HEK293 (cell line): Measurements from ENCODE around the gene ACTG1.

ENCODE experiments used
- HOXC10 ChIP-seq: sonication (generic); formaldehyde crosslinking; IDR thresholded peaks from 2 replicates; pipeline ENCODE4 v1.8.1; 2023; ENCODE audit warnings: mild to moderate bottlenecking, missing genetic modification reagents
- KLF16 ChIP-seq: fragments of 450-650 bp; formaldehyde crosslinking; IDR thresholded peaks from 2 replicates; pipeline ENCODE4 v1.5.1; 2017; ENCODE audit warnings: missing biosample characterization, missing genetic modification characterization
- KLF8 ChIP-seq: fragments of 450-650 bp; formaldehyde crosslinking; IDR thresholded peaks from 2 replicates; pipeline ENCODE4 v1.5.1; 2016; ENCODE audit warnings: missing biosample characterization, missing genetic modification characterization
- WT1 ChIP-seq: fragments of 450-650 bp; formaldehyde crosslinking; IDR thresholded peaks from 2 replicates; pipeline ENCODE4 v1.5.1; 2016; ENCODE audit warnings: missing biosample characterization, missing genetic modification characterization
- ZBTB48 ChIP-seq: fragments of 450-650 bp; formaldehyde crosslinking; IDR thresholded peaks from 2 replicates; pipeline ENCODE4 v1.5.1; 2016; ENCODE audit warnings: missing biosample characterization, missing genetic modification characterization
- ZEB2 ChIP-seq: fragments of 450-650 bp; formaldehyde crosslinking; IDR thresholded peaks from 2 replicates; pipeline ENCODE4 v1.5.1; 2016; ENCODE audit warnings: missing biosample characterization, missing genetic modification characterization
- ZFP37 ChIP-seq: fragments of 450-650 bp; formaldehyde crosslinking; IDR thresholded peaks from 2 replicates; pipeline ENCODE4 v1.5.1; 2016; ENCODE audit warnings: missing biosample characterization, missing genetic modification characterization
- ZIC2 ChIP-seq: fragments of 450-650 bp; formaldehyde crosslinking; IDR thresholded peaks from 2 replicates; pipeline ENCODE4 v1.5.1; 2016; ENCODE audit warnings: missing biosample characterization, missing genetic modification characterization
- ZNF10 ChIP-seq: fragments of 450-650 bp; formaldehyde crosslinking; IDR thresholded peaks from 2 replicates; pipeline ENCODE4 v1.5.1; 2017; ENCODE audit warnings: missing biosample characterization, missing genetic modification characterization
- ZNF157 ChIP-seq: fragments of 450-650 bp; formaldehyde crosslinking; IDR thresholded peaks from 2 replicates; pipeline ENCODE4 v1.5.1; 2016; ENCODE audit warnings: missing biosample characterization, missing genetic modification characterization
- ZNF184 ChIP-seq: fragments of 450-650 bp; IDR thresholded peaks from 2 replicates; pipeline ENCODE4 v1.5.1; 2018; ENCODE audit warnings: missing biosample characterization, mild to moderate bottlenecking, missing genetic modification characterization
- ZNF248 ChIP-seq: fragments of 450-650 bp; formaldehyde crosslinking; IDR thresholded peaks from 2 replicates; pipeline ENCODE4 v1.5.1; 2017; ENCODE audit warnings: missing biosample characterization, missing genetic modification characterization
- ZNF266 ChIP-seq: fragments of 450-650 bp; formaldehyde crosslinking; IDR thresholded peaks from 2 replicates; pipeline ENCODE4 v1.5.1; 2016; ENCODE audit warnings: missing biosample characterization, missing genetic modification characterization, low read depth
- ZNF350 ChIP-seq: fragments of 450-650 bp; formaldehyde crosslinking; IDR thresholded peaks from 2 replicates; pipeline ENCODE4 v1.5.0; 2017; ENCODE audit warnings: missing biosample characterization, mild to moderate bottlenecking, missing genetic modification characterization
- ZNF37A ChIP-seq: fragments of 450-650 bp; IDR thresholded peaks from 2 replicates; pipeline ENCODE4 v1.5.1; 2018; ENCODE audit warnings: missing biosample characterization, missing genetic modification characterization
- ZNF473 ChIP-seq: fragments of 450-650 bp; formaldehyde crosslinking; IDR thresholded peaks from 2 replicates; pipeline ENCODE4 v1.5.1; 2017; ENCODE audit warnings: missing biosample characterization, missing genetic modification characterization
- ZNF514 ChIP-seq: fragments of 450-650 bp; formaldehyde crosslinking; IDR thresholded peaks from 2 replicates; pipeline ENCODE4 v1.5.1; 2016; ENCODE audit warnings: missing biosample characterization, missing genetic modification characterization
- ZNF596 ChIP-seq: fragments of 450-650 bp; IDR thresholded peaks from 2 replicates; pipeline ENCODE4 v1.5.0; 2018; ENCODE audit warnings: missing biosample characterization, mild to moderate bottlenecking, missing genetic modification characterization, moderate library complexity
- ZNF600 ChIP-seq: fragments of 450-650 bp; formaldehyde crosslinking; IDR thresholded peaks from 2 replicates; pipeline ENCODE4 v1.5.1; 2016; ENCODE audit warnings: missing biosample characterization, missing genetic modification characterization
- ZNF626 ChIP-seq: fragments of 450-650 bp; sonication (Bioruptor Pico); formaldehyde crosslinking; IDR thresholded peaks from 2 replicates; pipeline ENCODE4 v1.5.1; 2018; ENCODE audit warnings: missing biosample characterization, missing genetic modification characterization, inconsistent platforms
- ZNF658 ChIP-seq: fragments of 450-650 bp; formaldehyde crosslinking; IDR thresholded peaks from 2 replicates; pipeline ENCODE4; 2016; ENCODE audit warnings: missing biosample characterization, missing genetic modification characterization
- ZNF785 ChIP-seq: fragments of 450-650 bp; formaldehyde crosslinking; IDR thresholded peaks from 2 replicates; pipeline ENCODE4 v1.5.1; 2016; ENCODE audit warnings: missing biosample characterization, missing genetic modification characterization
- ZNF791 ChIP-seq: fragments of 450-650 bp; formaldehyde crosslinking; IDR thresholded peaks from 2 replicates; pipeline ENCODE4 v1.5.1; 2016; ENCODE audit warnings: missing biosample characterization, missing genetic modification characterization
- ZSCAN16 ChIP-seq: fragments of 450-650 bp; formaldehyde crosslinking; IDR thresholded peaks from 2 replicates; pipeline ENCODE4 v1.5.1; 2016; ENCODE audit warnings: missing biosample characterization, missing genetic modification characterization
- ZSCAN23 ChIP-seq: fragments of 450-650 bp; formaldehyde crosslinking; IDR thresholded peaks from 2 replicates; pipeline ENCODE4 v1.5.1; 2016; ENCODE audit warnings: missing biosample characterization, missing genetic modification characterization
- TF ChIP-seq, protein P1 (sequence below): fragments of 450-650 bp; formaldehyde crosslinking; conservative IDR thresholded peaks from 2 replicates; pipeline ENCODE4 v1.5.1; 2016; ENCODE audit warnings: low read depth, missing biosample characterization, missing genetic modification characterization
- TF ChIP-seq, protein P2 (sequence below): fragments of 450-650 bp; formaldehyde crosslinking; IDR thresholded peaks from 2 replicates; pipeline ENCODE4 v1.5.1; 2017; ENCODE audit warnings: missing biosample characterization, missing genetic modification characterization
- TF ChIP-seq, protein P3 (sequence below): IDR thresholded peaks from 2 replicates; pipeline ENCODE4 v1.6.1; 2011; ENCODE audit warnings: mild to moderate bottlenecking, low read depth, low read length, borderline replicate concordance
- TF ChIP-seq, protein P4 (sequence below): fragments of 450-650 bp; formaldehyde crosslinking; IDR thresholded peaks from 2 replicates; pipeline ENCODE4 v1.5.1; 2017; ENCODE audit warnings: missing biosample characterization, missing genetic modification characterization
- TF ChIP-seq, protein P5 (sequence below): fragments of 450-650 bp; IDR thresholded peaks from 2 replicates; pipeline ENCODE4 v1.5.1; 2018; ENCODE audit warnings: missing biosample characterization, missing genetic modification characterization

Gene ACTG1

DNA sequence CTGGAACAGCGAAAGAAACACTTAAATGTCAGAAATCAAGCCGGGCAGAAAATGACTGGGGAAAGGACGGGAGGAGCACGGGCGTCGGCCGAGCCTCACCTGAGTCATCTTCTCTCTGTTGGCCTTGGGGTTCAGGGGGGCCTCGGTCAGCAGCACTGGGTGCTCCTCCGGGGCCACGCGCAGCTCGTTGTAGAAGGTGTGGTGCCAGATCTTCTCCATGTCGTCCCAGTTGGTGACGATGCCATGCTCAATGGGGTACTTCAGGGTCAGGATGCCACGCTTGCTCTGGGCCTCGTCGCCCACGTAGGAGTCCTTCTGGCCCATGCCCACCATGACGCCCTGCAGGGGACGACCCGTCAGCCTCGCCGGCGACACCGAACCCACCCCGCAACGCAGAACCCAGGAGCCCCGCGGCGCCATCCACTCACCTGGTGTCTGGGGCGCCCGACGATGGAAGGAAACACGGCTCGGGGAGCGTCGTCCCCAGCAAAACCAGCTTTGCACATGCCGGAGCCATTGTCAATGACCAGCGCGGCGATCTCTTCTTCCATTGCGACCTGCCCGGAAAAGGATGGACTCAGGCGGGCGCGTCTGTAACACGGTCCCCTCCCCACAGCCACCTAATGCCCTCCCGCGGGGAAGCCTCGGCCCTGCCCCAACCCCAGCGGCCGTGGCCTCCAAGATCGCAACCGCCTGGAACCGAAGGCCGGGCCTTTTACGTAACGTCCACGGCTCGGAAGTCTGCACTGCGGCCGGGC is 616 bp downstream of the ACTG1 start (continued):
- TF ChIP-seq, protein P1, sequence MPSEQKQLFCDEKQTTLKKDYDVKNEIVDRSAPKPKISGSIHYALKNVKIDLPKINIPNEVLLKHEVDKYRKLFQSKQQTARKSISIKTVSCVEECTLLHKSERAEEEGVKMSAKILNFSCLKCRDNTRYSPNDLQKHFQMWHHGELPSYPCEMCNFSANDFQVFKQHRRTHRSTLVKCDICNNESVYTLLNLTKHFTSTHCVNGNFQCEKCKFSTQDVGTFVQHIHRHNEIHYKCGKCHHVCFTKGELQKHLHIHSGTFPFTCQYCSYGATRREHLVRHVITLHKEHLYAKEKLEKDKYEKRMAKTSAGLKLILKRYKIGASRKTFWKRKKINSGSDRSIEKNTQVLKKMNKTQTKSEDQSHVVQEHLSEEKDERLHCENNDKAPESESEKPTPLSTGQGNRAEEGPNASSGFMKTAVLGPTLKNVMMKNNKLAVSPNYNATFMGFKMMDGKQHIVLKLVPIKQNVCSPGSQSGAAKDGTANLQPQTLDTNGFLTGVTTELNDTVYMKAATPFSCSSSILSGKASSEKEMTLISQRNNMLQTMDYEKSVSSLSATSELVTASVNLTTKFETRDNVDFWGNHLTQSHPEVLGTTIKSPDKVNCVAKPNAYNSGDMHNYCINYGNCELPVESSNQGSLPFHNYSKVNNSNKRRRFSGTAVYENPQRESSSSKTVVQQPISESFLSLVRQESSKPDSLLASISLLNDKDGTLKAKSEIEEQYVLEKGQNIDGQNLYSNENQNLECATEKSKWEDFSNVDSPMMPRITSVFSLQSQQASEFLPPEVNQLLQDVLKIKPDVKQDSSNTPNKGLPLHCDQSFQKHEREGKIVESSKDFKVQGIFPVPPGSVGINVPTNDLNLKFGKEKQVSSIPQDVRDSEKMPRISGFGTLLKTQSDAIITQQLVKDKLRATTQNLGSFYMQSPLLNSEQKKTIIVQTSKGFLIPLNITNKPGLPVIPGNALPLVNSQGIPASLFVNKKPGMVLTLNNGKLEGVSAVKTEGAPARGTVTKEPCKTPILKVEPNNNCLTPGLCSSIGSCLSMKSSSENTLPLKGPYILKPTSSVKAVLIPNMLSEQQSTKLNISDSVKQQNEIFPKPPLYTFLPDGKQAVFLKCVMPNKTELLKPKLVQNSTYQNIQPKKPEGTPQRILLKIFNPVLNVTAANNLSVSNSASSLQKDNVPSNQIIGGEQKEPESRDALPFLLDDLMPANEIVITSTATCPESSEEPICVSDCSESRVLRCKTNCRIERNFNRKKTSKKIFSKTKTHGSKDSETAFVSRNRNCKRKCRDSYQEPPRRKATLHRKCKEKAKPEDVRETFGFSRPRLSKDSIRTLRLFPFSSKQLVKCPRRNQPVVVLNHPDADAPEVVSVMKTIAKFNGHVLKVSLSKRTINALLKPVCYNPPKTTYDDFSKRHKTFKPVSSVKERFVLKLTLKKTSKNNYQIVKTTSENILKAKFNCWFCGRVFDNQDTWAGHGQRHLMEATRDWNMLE (tag by site-specific recombination) = no peak
- TF ChIP-seq, protein P2, sequence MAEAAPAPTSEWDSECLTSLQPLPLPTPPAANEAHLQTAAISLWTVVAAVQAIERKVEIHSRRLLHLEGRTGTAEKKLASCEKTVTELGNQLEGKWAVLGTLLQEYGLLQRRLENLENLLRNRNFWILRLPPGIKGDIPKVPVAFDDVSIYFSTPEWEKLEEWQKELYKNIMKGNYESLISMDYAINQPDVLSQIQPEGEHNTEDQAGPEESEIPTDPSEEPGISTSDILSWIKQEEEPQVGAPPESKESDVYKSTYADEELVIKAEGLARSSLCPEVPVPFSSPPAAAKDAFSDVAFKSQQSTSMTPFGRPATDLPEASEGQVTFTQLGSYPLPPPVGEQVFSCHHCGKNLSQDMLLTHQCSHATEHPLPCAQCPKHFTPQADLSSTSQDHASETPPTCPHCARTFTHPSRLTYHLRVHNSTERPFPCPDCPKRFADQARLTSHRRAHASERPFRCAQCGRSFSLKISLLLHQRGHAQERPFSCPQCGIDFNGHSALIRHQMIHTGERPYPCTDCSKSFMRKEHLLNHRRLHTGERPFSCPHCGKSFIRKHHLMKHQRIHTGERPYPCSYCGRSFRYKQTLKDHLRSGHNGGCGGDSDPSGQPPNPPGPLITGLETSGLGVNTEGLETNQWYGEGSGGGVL (tag by site-specific recombination) = no peak
- TF ChIP-seq ZNF184 (tag by site-specific recombination) (no peak), ZNF10 (tag by site-specific recombination) (no peak), ZSCAN23 (no peak), ZNF157 (tag by site-specific recombination) (no peak), ZNF785 (tag by site-specific recombination) (no peak), ZNF658 (tag by site-specific recombination) (no peak), ZEB2 (tag by site-specific recombination) (no peak), ZIC2 (tag by site-specific recombination) (peak; percentile 78), ZSCAN16 (tag by site-specific recombination) (no peak), ZNF626 (tag by site-specific recombination) (no peak), ZNF266 (tag by site-specific recombination) (peak; percentile 8; the same call in 1 of the 2 replicates), ZNF473 (tag by site-specific recombination) (0 out of 2 replicates have a peak, but pooled peaks have one; percentile 76), ZNF600 (peak; percentile 42; the same call in 1 of the 2 replicates), ZNF248 (tag by site-specific recombination) (no peak), KLF16 (no peak; the same call in 1 of the 2 replicates), HOXC10 (peak; percentile 78; the same call in 1 of the 2 replicates), ZNF37A (no peak), ZNF791 (no peak), ZNF514 (tag by site-specific recombination) (no peak), ZNF350 (no peak), ZFP37 (tag by site-specific recombination) (peak; percentile 81; the same call in 1 of the 2 replicates), WT1 (tag by site-specific recombination) (peak; percentile 32), KLF8 (0 out of 2 replicates have a peak, but pooled peaks have one; percentile 41), ZNF596 (no peak), ZBTB48 (tag by site-specific recombination) (0 out of 2 replicates have a peak, but pooled peaks have one; percentile 20)
- TF ChIP-seq, protein P3, sequence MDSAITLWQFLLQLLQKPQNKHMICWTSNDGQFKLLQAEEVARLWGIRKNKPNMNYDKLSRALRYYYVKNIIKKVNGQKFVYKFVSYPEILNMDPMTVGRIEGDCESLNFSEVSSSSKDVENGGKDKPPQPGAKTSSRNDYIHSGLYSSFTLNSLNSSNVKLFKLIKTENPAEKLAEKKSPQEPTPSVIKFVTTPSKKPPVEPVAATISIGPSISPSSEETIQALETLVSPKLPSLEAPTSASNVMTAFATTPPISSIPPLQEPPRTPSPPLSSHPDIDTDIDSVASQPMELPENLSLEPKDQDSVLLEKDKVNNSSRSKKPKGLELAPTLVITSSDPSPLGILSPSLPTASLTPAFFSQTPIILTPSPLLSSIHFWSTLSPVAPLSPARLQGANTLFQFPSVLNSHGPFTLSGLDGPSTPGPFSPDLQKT = no peak
- TF ChIP-seq, protein P4, sequence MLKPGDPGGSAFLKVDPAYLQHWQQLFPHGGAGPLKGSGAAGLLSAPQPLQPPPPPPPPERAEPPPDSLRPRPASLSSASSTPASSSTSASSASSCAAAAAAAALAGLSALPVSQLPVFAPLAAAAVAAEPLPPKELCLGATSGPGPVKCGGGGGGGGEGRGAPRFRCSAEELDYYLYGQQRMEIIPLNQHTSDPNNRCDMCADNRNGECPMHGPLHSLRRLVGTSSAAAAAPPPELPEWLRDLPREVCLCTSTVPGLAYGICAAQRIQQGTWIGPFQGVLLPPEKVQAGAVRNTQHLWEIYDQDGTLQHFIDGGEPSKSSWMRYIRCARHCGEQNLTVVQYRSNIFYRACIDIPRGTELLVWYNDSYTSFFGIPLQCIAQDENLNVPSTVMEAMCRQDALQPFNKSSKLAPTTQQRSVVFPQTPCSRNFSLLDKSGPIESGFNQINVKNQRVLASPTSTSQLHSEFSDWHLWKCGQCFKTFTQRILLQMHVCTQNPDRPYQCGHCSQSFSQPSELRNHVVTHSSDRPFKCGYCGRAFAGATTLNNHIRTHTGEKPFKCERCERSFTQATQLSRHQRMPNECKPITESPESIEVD (tag by site-specific recombination) = no peak
- TF ChIP-seq, protein P5, sequence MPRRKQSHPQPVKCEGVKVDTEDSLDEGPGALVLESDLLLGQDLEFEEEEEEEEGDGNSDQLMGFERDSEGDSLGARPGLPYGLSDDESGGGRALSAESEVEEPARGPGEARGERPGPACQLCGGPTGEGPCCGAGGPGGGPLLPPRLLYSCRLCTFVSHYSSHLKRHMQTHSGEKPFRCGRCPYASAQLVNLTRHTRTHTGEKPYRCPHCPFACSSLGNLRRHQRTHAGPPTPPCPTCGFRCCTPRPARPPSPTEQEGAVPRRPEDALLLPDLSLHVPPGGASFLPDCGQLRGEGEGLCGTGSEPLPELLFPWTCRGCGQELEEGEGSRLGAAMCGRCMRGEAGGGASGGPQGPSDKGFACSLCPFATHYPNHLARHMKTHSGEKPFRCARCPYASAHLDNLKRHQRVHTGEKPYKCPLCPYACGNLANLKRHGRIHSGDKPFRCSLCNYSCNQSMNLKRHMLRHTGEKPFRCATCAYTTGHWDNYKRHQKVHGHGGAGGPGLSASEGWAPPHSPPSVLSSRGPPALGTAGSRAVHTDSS = no peak
